ENCODE measurements around the gene TRIM31. TPM values are rescaled to one million over a fixed set of nuclear protein-coding genes. Genes with fewer than 3 reads are reported as not detected.

The TRIM31 gene
- total RNA-seq, 4 donors from 2014 or later: not detected

GRCh38 chr6:30144811-30145210 is 31.9 kb upstream of the TRIM31 start:
- TF ChIP-seq, protein P1, sequence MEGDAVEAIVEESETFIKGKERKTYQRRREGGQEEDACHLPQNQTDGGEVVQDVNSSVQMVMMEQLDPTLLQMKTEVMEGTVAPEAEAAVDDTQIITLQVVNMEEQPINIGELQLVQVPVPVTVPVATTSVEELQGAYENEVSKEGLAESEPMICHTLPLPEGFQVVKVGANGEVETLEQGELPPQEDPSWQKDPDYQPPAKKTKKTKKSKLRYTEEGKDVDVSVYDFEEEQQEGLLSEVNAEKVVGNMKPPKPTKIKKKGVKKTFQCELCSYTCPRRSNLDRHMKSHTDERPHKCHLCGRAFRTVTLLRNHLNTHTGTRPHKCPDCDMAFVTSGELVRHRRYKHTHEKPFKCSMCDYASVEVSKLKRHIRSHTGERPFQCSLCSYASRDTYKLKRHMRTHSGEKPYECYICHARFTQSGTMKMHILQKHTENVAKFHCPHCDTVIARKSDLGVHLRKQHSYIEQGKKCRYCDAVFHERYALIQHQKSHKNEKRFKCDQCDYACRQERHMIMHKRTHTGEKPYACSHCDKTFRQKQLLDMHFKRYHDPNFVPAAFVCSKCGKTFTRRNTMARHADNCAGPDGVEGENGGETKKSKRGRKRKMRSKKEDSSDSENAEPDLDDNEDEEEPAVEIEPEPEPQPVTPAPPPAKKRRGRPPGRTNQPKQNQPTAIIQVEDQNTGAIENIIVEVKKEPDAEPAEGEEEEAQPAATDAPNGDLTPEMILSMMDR (IDR thresholded peaks at IDR 0.05; ENCODE audit: low read depth): no peak

- TF ChIP-seq, protein P1 (IDR thresholded peaks at IDR 0.05; ENCODE audit: low read depth): no peak
Measured at GRCh38 chr6:30143780-30144179, 30.9 kb upstream of the TRIM31 start.

- TF ChIP-seq, protein P1 (IDR thresholded peaks at IDR 0.05; ENCODE audit: low read depth): no peak
Measured at GRCh38 chr6:30142665-30143064, 29.8 kb upstream of the TRIM31 start.

GRCh38 chr6:30136570-30137286 is 23.8 kb upstream of the TRIM31 start:
- TF ChIP-seq, protein P1 (IDR thresholded peaks at IDR 0.05; ENCODE audit: low read depth): no peak

DNA sequence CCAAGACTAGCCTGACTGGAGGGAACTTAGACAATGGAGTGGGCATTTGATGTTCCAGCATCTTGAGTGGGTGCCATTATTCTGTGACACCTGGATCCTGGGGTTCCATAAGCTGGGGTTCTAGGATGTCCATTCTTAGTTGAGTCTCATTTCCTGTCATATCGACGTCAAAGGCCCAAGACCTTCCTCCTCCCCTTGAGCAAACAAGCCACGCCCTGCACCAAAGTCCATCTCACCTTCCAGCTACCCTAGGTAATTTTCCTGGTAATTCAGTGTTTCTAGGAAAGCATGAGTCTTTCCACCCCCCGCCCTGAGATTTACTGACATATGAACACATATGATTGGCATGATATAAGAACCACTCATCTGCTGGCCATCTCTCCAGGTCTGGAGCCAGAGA is 22.9 kb upstream of the TRIM31 start, which contains the start of gene TRIM40:
TSS of gene TRIM40 (plus strand) at position 384 of the 400 bp plus-strand sequence. CDS start 897 bp downstream, outside the sequence.
- TF ChIP-seq, protein P1 (IDR thresholded peaks at IDR 0.05; ENCODE audit: low read depth): no peak

- TF ChIP-seq, protein P1 (IDR thresholded peaks at IDR 0.05; ENCODE audit: low read depth): no peak
Measured at GRCh38 chr6:30135147-30135546, 22.3 kb upstream of the TRIM31 start.

DNA sequence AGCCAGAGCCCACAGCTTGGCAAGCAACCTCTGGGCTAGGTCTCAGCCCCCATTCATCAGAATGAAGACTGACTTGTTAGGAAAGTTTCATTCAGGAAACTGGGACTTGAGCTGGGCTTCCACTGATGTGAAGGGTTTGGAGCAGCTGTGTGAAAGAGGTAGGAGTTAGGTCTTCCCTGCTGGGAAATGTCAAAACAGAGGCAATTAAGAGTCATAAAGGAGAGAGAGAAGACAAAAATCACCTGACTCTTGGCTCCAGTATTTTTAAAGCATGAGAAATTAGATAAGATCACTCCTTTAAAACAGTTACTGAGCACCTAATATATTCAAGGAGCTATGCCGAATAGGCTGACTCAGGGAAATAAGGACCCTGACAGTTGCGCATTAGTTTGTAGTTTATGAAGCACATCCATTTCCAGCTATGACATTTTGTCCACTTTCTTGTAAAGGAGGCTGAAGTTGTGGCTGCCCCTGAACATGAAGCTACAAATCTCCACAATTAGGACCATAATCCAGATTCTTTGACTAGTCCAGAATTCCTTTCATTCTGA is 19.1 kb upstream of the TRIM31 start:
- TF ChIP-seq, protein P1 (IDR thresholded peaks at IDR 0.05; ENCODE audit: low read depth): no peak

Measured in subcutaneous adipose tissue (tissue), 4 donors.